Mesendoderm (in vitro differentiated cells): ENCODE results near the gene TMEM232.

ENCODE experiments used
- DNase-seq: peaks from one replicate; pipeline ENCODE4 v3.0.0; 2013
- H2AK5ac ChIP-seq: 2 replicates; pipeline ENCODE4 v1.6.1; 2013; ENCODE audit warnings: low read length, inconsistent platforms
- H2BK120ac ChIP-seq: 2 replicates; pipeline ENCODE4 v1.6.1; 2013; ENCODE audit warnings: low read depth, mild to moderate bottlenecking, low read length, moderate library complexity, mixed read lengths
- H2BK15ac ChIP-seq: replicated peaks from 2 replicates; pipeline ENCODE4 v1.6.1; 2013; ENCODE audit warnings: low read depth, mild to moderate bottlenecking, moderate library complexity
- H2BK5ac ChIP-seq: 2 replicates; pipeline ENCODE4 v1.6.1; 2013; ENCODE audit warnings: low read length, inconsistent platforms
- H3K18ac ChIP-seq: 2 replicates; pipeline ENCODE4 v1.6.1; 2013; ENCODE audit warnings: mild to moderate bottlenecking, low read length, mixed read lengths
- H3K23ac ChIP-seq: one replicate; pipeline ENCODE4 v1.6.1; 2013; ENCODE audit warnings: low read length
- H3K27ac ChIP-seq: 2 replicates; pipeline ENCODE4 v1.5.1; 2013; ENCODE audit warnings: low read depth, mild to moderate bottlenecking, inconsistent platforms, low read length, moderate library complexity
- H3K27me3 ChIP-seq: 2 replicates; pipeline ENCODE4 v1.6.1; 2013; ENCODE audit warnings: low read length, control low read depth, mild to moderate bottlenecking, inconsistent platforms; ENCODE audit not compliant: insufficient read depth, poor library complexity
- H3K36me3 ChIP-seq: 2 replicates; pipeline ENCODE4 v1.6.1; 2013; ENCODE audit warnings: low read length, inconsistent platforms; ENCODE audit not compliant: control insufficient read depth, insufficient read depth
- H3K4ac ChIP-seq: one replicate; pipeline ENCODE4 v1.6.1; 2013; ENCODE audit warnings: low read depth, mild to moderate bottlenecking, low read length, moderate library complexity
- H3K4me1 ChIP-seq: 2 replicates; pipeline ENCODE4 v1.6.1; 2013; ENCODE audit warnings: low read depth, low read length, inconsistent platforms; ENCODE audit not compliant: control insufficient read depth
- H3K4me2 ChIP-seq: 2 replicates; pipeline ENCODE4 v1.6.1; 2013; ENCODE audit warnings: low read length
- H3K4me3 ChIP-seq: 2 replicates; pipeline ENCODE4 v1.5.1; 2013; ENCODE audit warnings: mild to moderate bottlenecking, low read length
- H3K56ac ChIP-seq: one replicate; pipeline ENCODE4 v1.6.1; 2013; ENCODE audit warnings: low read length
- H3K79me1 ChIP-seq: 2 replicates; pipeline ENCODE4 v1.6.1; 2013; ENCODE audit warnings: low read length, inconsistent platforms
- H3K79me2 ChIP-seq: 2 replicates; pipeline ENCODE4 v1.6.1; 2013; ENCODE audit warnings: mild to moderate bottlenecking, low read length; ENCODE audit not compliant: control insufficient read depth, insufficient read depth
- H3K9ac ChIP-seq: 2 replicates; pipeline ENCODE4 v1.6.1; 2013; ENCODE audit warnings: low read length, inconsistent platforms
- H4K5ac ChIP-seq: one replicate; pipeline ENCODE4 v1.6.1; 2013; ENCODE audit warnings: low read length
- H4K8ac ChIP-seq: one replicate; pipeline ENCODE4 v1.6.1; 2013; ENCODE audit warnings: low read depth, mild to moderate bottlenecking, control low read depth, low read length, moderate library complexity
- whole genome bisulfite sequencing: extraction: QIAGEN DNeasy Blood & Tissue Kit; methylation state at CpG from one replicate; pipeline ENCODE4 v1.1.7; 2013; ENCODE audit warnings: low lambda C conversion rate, missing lambda C conversion rate; ENCODE audit not compliant: insufficient coverage; ENCODE audit errors: extremely low coverage; 5-methylcytosine and 5-hydroxymethylcytosine counted together

Gene TMEM232

GRCh38 chr5:110547495-110547894, 179.0 kb downstream of the TMEM232 start:
- H2AK5ac ChIP-seq, result no peak overlapping the region
- no CpG with 5 or more reads among the region's 4 CpGs for WGBS
- DNase-seq, result no peak
- no peaks in the 10 kb centered on the region for H3K27me3 ChIP-seq
- H3K4me1 ChIP-seq, result no peaks in the 10 kb centered on the region
- no peak overlapping the region for H2BK15ac ChIP-seq
- H3K56ac ChIP-seq, result no peak overlapping the region
- no peaks in the 10 kb centered on the region for H3K36me3 ChIP-seq
- H3K4me2 ChIP-seq, result no peak overlapping the region
- no peaks in the 10 kb centered on the region for H3K79me1 ChIP-seq
- no peak overlapping the region for H2BK5ac ChIP-seq
- H3K79me2 ChIP-seq, result no peaks in the 10 kb centered on the region
- H3K4me3 ChIP-seq, result no peak overlapping the region
- no peak overlapping the region for H3K27ac ChIP-seq
- no peak overlapping the region for H3K18ac ChIP-seq
- H3K23ac ChIP-seq, result no peak overlapping the region
- H4K8ac ChIP-seq, result no peak overlapping the region
- H2BK120ac ChIP-seq, result no peak overlapping the region
- no peak overlapping the region for H3K4ac ChIP-seq
- H4K5ac ChIP-seq, result no peak overlapping the region
- no peak overlapping the region for H3K9ac ChIP-seq

- Histone ChIP-seq H3K27me3 (no peaks in the 10 kb centered on the region), H2BK5ac (no peak overlapping the region), H4K5ac (no peak overlapping the region), H2BK120ac (no peak overlapping the region), H3K23ac (no peak overlapping the region), H4K8ac (no peak overlapping the region), H3K56ac (no peak overlapping the region), H2BK15ac (no peak overlapping the region), H3K27ac (no peak overlapping the region), H3K9ac (no peak overlapping the region), H3K79me1 (no peaks in the 10 kb centered on the region), H3K4me3 (no peak overlapping the region), H3K79me2 (no peaks in the 10 kb centered on the region), H3K4ac (no peak overlapping the region), H2AK5ac (no peak overlapping the region), H3K4me2 (no peak overlapping the region), H3K4me1 (no peaks in the 10 kb centered on the region), H3K36me3 (no peaks in the 10 kb centered on the region), H3K18ac (no peak overlapping the region)
- DNase-seq, result no peak
- no CpG with 5 or more reads among the region's 1 CpG for WGBS
These were observed 180.8 kb downstream of the TMEM232 start for GRCh38 chr5:110545716-110546115.

- H3K4me3 ChIP-seq, result no peak overlapping the region
- H2BK15ac ChIP-seq, result no peak overlapping the region
- no peak overlapping the region for H3K4me2 ChIP-seq
- no peak for DNase-seq
- no peak overlapping the region for H3K18ac ChIP-seq
- H2BK120ac ChIP-seq, result no peak overlapping the region
- H3K36me3 ChIP-seq, result no peaks in the 10 kb centered on the region
- H3K4me1 ChIP-seq, result no peaks in the 10 kb centered on the region
- H3K27me3 ChIP-seq, result no peaks in the 10 kb centered on the region
- H3K4ac ChIP-seq, result no peak overlapping the region
- H3K9ac ChIP-seq, result no peak overlapping the region
- no peaks in the 10 kb centered on the region for H3K79me2 ChIP-seq
- H3K27ac ChIP-seq, result no peak overlapping the region
- no peak overlapping the region for H4K5ac ChIP-seq
- H3K56ac ChIP-seq, result no peak overlapping the region
- H4K8ac ChIP-seq, result no peak overlapping the region
- WGBS, result no CpG with 5 or more reads among the region's 1 CpG
- H3K23ac ChIP-seq, result no peak overlapping the region
- H3K79me1 ChIP-seq, result no peaks in the 10 kb centered on the region
- H2AK5ac ChIP-seq, result no peak overlapping the region
- H2BK5ac ChIP-seq, result no peak overlapping the region
These were observed 181.9 kb downstream of the TMEM232 start for GRCh38 chr5:110544603-110545002.

GRCh38 chr5:110542949-110543348, 183.5 kb downstream of the TMEM232 start:
- no CpG with 5 or more reads among the region's 3 CpGs for WGBS
- H3K27me3 ChIP-seq, result no peaks in the 10 kb centered on the region
- H3K56ac ChIP-seq, result no peak overlapping the region
- H4K8ac ChIP-seq, result no peak overlapping the region
- H3K79me1 ChIP-seq, result no peaks in the 10 kb centered on the region
- no peak overlapping the region for H2BK120ac ChIP-seq
- H3K4me3 ChIP-seq, result no peak overlapping the region
- no peak overlapping the region for H2BK5ac ChIP-seq
- no peak overlapping the region for H3K4ac ChIP-seq
- H3K9ac ChIP-seq, result no peak overlapping the region
- no peak overlapping the region for H2BK15ac ChIP-seq
- no peak overlapping the region for H3K23ac ChIP-seq
- H3K36me3 ChIP-seq, result no peaks in the 10 kb centered on the region
- H4K5ac ChIP-seq, result no peak overlapping the region
- no peak overlapping the region for H3K4me2 ChIP-seq
- no peaks in the 10 kb centered on the region for H3K79me2 ChIP-seq
- DNase-seq, result no peak
- H3K27ac ChIP-seq, result no peak overlapping the region
- no peak overlapping the region for H3K18ac ChIP-seq
- no peaks in the 10 kb centered on the region for H3K4me1 ChIP-seq
- no peak overlapping the region for H2AK5ac ChIP-seq

GRCh38 chr5:110536120-110537115, 190.1 kb downstream of the TMEM232 start:
- Histone ChIP-seq H2AK5ac (peak overlapping the region; percentile 82), H3K36me3 (no peaks in the 10 kb centered on the region), H3K9ac (peak overlapping the region; percentile 41), H3K4me3 (no peak overlapping the region), H3K27me3 (no peaks in the 10 kb centered on the region), H4K5ac (peak overlapping the region; percentile 39), H2BK5ac (peak overlapping the region; percentile 93), H2BK15ac (peak overlapping the region; percentile 86), H3K79me2 (no peaks in the 10 kb centered on the region), H3K4ac (peak overlapping the region; percentile 84), H3K27ac (peak overlapping the region; percentile 82), H3K23ac (peak overlapping the region; percentile 89), H3K79me1 (no peaks in the 10 kb centered on the region), H3K18ac (peak overlapping the region; percentile 95), H3K4me2 (no peak overlapping the region), H2BK120ac (peak overlapping the region; percentile 96), H3K56ac (peak overlapping the region; percentile 76), H4K8ac (peak overlapping the region; percentile 68), H3K4me1 (peaks cover 8% of the 10 kb centered on the region)
- DNase-seq, result peak; percentile 91
- WGBS, result no CpG with 5 or more reads among the region's 6 CpGs
